ENCODE data around the gene P2RY2.

DNA sequence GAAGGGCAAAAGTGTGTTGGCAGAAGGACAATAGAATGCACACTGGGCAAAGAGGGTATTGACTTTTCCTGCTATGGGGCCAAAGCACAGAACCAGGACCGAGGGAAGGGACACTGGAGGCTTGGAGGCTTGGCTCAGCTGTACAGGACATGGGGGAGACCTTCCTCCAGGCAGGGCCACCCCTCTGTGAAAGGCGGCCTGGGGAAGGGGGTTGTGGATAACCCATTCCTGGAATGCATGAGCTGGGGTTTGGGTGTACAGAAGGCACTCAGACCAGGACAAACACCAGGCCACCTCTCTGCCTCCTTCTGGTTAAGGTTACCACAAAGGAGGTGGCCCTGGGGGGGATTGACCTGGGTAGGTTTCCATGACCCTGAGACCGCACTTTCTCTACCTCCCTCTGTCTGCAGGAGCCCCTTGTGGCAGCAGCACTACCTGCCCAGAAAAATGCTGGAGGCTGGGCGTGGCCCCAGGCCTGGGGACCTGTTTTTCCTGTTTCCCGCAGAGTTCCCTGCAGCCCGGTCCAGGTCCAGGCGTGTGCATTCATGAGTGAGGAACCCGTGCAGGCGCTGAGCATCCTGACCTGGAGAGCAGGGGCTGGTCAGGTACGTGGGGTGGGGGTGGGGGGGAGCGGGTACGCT, 9.6 kb downstream of the P2RY2 start:
- TF ChIP-seq, protein P1, sequence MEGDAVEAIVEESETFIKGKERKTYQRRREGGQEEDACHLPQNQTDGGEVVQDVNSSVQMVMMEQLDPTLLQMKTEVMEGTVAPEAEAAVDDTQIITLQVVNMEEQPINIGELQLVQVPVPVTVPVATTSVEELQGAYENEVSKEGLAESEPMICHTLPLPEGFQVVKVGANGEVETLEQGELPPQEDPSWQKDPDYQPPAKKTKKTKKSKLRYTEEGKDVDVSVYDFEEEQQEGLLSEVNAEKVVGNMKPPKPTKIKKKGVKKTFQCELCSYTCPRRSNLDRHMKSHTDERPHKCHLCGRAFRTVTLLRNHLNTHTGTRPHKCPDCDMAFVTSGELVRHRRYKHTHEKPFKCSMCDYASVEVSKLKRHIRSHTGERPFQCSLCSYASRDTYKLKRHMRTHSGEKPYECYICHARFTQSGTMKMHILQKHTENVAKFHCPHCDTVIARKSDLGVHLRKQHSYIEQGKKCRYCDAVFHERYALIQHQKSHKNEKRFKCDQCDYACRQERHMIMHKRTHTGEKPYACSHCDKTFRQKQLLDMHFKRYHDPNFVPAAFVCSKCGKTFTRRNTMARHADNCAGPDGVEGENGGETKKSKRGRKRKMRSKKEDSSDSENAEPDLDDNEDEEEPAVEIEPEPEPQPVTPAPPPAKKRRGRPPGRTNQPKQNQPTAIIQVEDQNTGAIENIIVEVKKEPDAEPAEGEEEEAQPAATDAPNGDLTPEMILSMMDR (IDR thresholded peaks at IDR 0.05; ENCODE audit: low read depth, low read length, missing input control) = no peak
- TF ChIP-seq RAD21 (IDR thresholded peaks at IDR 0.05) (no peak), GABPA (IDR thresholded peaks at IDR 0.05 in 1 of 2, conservative IDR thresholded peaks at IDR 0.05 in 1 of 2) (no peak), TAF1 (conservative IDR thresholded peaks at IDR 0.05) (no peak), JUND (IDR thresholded peaks at IDR 0.05) (no peak), EGR1 (IDR thresholded peaks at IDR 0.05; ENCODE audit: low read depth in 2 of 2) (no peak)
- TF ChIP-seq, protein P2, sequence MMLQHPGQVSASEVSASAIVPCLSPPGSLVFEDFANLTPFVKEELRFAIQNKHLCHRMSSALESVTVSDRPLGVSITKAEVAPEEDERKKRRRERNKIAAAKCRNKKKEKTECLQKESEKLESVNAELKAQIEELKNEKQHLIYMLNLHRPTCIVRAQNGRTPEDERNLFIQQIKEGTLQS (IDR thresholded peaks at IDR 0.05) = no peak
- TF ChIP-seq, protein P3, sequence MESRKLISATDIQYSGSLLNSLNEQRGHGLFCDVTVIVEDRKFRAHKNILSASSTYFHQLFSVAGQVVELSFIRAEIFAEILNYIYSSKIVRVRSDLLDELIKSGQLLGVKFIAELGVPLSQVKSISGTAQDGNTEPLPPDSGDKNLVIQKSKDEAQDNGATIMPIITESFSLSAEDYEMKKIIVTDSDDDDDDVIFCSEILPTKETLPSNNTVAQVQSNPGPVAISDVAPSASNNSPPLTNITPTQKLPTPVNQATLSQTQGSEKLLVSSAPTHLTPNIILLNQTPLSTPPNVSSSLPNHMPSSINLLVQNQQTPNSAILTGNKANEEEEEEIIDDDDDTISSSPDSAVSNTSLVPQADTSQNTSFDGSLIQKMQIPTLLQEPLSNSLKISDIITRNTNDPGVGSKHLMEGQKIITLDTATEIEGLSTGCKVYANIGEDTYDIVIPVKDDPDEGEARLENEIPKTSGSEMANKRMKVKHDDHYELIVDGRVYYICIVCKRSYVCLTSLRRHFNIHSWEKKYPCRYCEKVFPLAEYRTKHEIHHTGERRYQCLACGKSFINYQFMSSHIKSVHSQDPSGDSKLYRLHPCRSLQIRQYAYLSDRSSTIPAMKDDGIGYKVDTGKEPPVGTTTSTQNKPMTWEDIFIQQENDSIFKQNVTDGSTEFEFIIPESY (IDR thresholded peaks at IDR 0.05) = no peak
- TF ChIP-seq, protein P4, sequence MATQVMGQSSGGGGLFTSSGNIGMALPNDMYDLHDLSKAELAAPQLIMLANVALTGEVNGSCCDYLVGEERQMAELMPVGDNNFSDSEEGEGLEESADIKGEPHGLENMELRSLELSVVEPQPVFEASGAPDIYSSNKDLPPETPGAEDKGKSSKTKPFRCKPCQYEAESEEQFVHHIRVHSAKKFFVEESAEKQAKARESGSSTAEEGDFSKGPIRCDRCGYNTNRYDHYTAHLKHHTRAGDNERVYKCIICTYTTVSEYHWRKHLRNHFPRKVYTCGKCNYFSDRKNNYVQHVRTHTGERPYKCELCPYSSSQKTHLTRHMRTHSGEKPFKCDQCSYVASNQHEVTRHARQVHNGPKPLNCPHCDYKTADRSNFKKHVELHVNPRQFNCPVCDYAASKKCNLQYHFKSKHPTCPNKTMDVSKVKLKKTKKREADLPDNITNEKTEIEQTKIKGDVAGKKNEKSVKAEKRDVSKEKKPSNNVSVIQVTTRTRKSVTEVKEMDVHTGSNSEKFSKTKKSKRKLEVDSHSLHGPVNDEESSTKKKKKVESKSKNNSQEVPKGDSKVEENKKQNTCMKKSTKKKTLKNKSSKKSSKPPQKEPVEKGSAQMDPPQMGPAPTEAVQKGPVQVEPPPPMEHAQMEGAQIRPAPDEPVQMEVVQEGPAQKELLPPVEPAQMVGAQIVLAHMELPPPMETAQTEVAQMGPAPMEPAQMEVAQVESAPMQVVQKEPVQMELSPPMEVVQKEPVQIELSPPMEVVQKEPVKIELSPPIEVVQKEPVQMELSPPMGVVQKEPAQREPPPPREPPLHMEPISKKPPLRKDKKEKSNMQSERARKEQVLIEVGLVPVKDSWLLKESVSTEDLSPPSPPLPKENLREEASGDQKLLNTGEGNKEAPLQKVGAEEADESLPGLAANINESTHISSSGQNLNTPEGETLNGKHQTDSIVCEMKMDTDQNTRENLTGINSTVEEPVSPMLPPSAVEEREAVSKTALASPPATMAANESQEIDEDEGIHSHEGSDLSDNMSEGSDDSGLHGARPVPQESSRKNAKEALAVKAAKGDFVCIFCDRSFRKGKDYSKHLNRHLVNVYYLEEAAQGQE (IDR thresholded peaks at IDR 0.05) = no peak

Measured in liver (tissue), 3 donors.